Iris pigment epithelial cell (primary cell): Measurements from ENCODE around the gene HOOK1.
"Not testable (repeated sequence)": the region's sequence is repeated elsewhere in the genome, so short reads cannot be mapped to it uniquely, and the experiment has no call there.

Experiments used
- DNase-seq: peaks from one replicate; pipeline ENCODE4 v3.0.0-alpha.2; 2011; ENCODE audit warnings: low read depth

HOOK1 gene

DNA sequence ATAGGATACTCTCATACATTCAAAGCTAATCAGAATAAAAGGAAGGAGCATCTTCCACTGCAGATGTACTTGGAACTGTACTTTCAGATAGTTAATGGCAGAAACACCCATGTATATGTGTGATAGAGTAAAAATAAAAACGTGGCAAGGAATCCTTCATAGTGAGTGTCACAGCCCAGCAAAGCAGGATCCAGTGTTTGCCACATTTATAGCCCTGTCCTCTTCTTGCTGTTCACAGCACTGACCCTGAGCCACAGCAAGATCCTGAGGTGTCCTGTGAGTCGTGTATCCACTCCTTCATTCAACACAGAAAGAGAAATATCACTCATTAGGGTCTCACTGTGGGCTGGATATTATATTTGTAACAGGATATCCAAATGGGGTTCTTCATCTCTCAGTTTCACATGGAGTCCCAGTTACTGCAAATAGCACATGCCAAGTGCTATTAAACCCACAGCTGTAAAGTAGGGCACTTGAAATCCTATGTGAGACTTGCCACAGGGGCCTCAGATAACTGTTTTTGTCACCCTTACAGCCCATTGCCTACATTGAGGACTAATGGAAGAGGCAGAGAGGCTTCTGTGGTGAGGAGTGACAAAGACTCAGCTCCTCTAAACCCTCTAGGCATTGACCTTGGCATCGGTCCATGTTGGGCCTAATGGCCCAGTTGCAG lies 70.5 kb downstream of the HOOK1 start:
- DNase-seq, result no peak

DNA sequence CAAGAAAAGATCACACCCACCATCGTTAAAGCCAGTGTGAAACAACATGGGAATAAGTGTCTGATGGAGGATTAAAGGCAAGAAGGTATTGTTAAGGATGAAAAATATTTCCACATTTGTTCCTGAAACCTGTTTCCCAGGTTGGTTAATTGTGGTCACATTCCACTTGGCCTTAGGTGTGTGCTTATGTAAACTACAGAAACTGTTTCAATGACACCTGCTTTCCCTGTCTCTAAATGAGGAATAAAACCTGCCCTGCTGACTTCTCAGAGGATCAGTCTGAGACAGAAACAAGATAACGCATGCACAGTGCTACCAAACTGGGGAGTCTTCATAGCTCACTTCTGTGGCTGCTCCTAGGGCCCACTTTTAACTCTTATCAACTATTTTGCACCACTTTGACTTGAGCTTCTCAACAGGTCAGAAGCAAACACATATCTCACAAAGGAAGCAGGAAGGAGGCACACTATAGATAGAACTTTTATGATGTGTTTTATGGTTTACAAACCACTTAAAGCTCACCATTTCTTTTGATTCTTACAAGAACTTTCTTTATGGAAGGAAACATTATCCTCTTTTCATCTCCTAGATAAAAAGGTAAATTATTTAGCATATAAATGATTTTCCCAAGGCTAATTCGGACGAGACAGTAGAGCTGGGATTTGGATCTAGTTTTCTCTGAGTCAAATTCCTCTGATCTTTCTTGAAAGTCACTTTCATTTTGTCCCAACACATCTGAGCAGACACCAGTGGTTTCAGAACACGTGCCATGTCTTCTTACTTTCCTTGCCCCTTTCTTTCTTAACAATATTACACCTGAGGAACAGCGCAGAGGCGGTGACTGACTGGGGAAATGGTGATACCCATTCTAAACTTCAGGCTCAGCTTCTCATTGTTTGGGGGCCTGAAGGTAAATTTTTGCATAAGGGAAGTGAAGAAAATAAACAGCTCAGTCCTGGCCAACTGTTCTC lies 78.4 kb downstream of the HOOK1 start:
- DNase-seq, result no peak

DNA sequence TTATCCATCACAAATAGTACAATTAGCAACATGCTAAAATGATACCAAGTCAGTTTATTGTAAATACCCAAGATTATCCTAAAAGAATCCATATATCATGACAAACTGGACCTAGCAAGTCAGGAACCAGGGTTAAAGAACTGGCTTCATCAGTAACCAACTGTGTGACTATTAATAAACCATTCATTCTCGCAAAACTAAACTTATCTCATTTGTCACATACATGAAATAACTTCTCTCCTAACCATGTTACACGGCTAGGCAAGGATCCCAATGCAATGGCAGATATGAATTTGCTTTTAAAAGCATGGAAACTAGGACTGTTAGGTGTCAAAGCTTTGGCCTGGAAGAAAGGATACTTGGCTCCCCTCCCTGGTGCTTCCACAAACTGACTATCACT lies 82.4 kb downstream of the HOOK1 start:
- no peak for DNase-seq

DNA sequence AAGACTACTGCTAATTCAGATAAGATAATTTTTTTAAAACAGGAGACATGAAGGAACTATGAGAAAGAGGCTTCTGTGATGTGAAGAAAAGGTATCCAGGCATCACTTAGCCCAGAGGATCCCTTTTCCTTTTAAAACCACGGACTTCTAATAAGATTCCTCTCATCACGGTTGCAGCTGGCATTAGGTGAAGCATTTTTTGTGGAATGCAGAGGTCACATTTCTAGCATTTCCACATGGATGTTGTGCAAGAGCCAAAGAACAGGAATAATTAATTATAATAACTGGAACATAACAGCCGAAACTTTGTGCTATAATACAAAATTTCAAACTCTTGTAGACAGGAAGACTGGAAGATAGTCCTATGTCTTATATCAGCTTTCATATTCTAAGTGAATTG lies 84.2 kb downstream of the HOOK1 start:
- peak; percentile 29 for DNase-seq

DNA sequence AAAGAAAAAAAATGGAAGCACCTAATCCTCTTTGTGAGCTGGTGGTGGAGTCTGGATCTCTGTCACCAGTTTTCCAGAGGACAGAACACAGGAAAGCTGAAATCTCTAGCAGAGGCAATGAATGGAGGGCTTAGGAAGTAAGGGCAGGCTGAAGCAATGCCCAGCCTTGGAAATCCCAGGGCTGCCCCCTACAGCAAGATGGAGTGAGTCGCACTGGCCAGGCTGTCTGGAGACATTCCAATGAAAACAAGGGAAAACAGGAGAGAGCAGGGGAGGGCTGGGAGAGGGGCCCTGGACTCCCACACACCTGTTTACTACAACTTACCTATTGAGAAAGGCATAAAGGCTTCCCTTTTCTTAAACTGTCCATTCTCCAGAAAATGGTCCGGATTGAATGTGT lies 85.9 kb downstream of the HOOK1 start:
- DNase-seq, result no peak

DNA sequence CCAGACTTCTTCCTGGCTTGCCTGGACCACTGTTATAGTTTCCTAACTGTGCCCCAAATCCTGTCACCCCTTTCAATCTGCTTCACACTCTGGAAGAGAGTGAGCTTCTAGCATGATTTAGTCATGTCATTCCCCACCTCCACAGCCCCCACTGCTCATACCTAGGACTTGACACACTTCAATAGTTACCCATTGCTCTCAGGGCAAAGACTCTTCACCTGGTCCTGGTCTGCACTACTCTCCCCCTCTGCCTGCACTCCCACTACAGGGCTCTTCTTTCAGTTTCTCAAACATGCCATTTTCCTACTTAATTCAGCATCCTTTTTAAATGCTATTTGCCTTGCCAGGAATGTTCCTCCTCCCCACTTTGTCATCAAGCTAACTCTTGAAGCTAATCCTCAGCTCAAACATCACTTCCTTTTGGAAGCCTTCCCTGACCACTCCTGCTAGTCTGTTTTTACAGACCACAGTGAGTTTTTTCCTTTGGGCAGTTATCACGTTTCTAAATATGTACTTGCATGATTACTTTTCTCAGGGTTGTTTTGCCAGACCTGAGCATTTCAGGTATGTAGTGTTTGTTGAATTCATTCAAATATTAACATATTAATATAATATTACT lies 87.1 kb downstream of the HOOK1 start:
- DNase-seq, result peak; percentile 57

DNA sequence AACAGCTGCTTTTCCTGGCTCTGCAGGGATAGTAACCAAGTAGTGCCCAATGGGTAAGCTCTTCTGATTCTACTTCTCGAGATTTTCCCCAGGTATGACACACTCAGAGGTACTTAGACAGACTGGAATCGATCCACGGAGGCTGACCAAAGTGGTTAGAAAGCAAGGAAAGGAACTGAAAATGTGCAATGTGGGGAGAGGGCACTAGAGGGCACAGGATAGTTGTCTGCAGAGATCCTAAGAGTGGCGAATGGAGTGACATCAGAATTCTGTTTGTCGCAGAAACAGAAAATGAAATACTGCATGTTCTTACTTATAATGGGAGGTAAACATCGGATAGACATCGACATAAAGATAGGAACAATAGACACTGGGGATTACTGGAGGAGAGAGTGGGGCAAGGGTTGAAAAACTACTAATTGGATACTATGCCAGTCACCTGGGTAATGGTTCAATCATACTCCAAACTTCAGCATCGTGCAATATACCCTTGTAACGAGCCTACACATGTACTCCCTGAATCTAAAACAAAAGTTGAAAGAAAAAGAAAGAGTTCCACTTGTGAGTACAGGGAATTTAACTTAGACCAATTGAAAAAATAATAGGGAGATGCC lies 88.5 kb downstream of the HOOK1 start:
- DNase-seq, result no peak

DNA sequence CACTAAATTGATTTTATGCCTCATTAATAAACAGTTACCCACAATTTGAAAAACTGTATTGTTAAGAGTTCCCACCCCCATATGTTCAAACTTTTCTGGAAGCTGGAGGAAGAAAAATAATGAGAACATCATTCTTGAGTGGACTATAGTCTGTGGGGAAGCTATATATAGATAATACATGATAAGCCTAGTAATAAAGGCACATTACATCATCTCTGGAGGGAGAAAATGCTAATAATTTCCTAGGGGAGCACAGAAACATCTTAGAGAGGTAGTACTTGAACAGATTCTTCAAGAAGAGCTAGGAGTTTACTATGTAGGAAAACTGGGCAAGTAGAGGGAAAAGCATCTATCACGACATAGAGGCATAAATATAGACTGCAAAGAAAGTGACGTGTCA lies 92.2 kb downstream of the HOOK1 start:
- DNase-seq, result no peak

DNA sequence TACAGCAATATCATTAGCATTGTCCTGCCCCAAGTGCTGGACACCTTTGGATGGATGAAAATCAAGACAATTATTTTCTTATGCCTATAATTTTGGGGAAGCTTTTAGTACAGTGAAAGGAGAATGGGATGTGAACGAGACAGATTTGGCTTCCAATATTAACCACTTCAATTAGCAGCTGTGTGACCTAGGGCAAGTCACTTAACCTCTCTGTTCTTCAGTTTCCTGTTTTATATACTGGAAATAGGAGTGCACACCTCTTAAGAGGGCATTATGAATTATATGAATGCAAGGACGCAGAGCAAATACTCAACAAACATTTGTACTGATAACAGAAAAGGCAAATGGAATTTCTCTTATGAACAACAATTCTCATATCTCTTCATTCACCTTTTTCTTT lies 93.3 kb downstream of the HOOK1 start:
- DNase-seq, result no peak

DNA sequence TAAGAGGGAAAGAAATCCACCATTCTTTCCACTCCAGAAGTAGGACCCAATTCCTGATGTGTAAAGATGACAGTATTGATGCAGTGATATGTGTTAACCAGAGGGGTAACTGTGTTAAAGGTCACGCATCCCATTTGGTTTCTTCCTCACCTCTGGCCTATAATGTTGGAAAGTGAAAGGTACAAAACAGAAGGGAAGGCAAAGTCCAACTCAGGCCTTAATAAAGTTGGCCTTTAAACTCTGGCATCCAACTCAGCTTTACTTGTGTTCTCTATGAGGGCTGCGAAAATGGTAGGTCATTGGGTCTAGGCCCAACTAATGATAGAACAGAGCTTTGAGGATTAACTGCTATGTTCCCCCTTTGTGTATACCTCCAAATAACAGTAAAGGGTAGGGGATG lies 93.9 kb downstream of the HOOK1 start:
- DNase-seq, result no peak

DNA sequence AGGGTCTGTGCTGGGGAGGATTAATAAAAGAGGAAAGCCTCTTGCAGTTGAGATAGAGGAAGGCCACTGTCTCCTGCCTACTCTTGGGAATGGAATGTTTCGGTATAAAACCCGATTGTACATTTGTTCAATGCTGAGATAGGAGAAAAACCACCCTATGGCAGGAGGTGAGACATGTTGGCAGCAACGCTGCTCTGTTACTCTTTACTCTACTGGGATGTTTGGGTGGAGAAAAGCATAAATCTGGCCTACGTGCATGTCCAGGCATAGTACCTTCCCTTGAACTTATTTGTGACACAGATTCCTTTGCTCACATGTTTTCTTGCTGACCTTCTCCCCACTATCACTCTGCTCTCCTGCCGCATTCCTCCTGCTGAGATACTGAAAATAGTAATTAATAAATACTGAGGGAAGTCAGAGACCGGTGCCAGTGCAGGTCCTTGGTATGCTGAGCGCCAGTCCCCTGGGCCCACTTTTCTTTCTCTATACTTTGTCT lies 100.1 kb downstream of the HOOK1 start:
- not testable (repeated sequence) for DNase-seq

DNA sequence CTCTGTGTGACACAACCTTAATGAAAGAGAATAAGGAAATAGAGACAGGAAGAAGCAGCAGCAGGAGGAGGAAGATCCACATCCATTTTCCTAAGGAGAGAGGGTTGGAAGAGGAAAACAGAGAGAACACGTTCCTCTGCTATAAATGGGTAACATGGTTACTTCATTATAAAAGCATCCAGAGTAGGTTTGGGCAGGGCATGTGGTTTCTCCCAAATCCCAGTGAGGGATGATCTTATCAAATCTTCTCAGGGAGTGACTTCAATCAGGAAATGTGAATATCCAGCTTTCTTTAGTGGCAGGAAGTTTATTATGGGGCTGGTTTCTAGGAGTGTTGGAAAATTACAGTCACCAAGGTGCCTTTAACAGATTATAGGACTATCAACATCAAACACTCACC lies 100.8 kb downstream of the HOOK1 start:
- DNase-seq, result no peak

DNA sequence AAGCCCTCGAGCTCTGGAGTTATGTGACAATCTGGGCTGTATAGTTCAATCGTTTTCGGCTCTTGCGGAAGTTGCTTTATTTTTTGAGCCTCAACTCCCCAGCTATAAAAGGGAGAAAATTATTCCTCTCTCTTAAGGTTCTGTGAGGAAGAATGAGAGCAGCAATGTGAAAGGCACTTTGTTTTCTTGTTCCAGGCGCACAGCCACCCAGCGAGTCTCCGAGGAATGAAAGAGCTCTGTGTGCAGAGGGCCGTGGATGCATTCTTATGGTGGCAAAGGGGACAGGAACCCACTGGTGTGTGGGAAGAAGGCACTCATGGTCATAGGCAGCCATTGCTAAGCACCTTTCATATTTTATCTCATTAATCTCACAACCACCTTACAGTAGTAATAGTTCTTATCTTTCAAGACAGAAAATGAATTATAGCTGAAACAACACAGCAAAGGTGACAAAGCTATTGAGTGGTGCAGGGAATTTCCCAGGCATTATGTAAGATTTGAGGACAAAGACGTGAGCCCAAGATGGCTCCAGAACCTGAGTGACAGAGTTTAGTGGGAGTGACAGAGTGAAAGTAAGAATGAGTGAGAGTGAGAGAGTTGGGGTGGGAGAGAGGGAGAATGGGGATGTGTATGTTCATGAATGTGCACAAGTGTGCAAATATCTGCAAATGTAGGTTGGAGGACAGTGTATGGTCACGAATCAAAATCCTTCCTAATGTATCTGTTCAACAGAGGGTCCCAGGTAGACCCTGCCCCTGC lies 102.5 kb downstream of the HOOK1 start:
- DNase-seq, result no peak

DNA sequence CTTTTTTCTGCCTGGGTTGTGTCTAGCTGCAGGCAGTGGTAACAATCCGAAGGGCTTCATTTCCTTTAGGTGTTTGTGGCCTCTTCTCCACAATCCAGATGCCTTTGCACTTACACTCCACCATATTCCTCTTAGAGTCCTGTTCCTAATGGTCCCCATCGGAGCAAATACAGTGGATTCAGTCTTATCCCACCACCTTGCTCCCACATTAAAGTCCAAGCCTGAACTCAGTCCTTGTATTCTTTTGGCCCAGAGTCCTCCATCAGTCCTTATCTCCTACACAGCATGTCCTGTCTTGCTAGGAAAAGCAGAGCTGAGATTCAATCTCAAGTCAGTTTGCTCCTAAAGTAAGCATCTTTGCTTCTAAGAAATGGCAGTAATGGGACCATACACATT lies 103.0 kb downstream of the HOOK1 start:
- no peak for DNase-seq

DNA sequence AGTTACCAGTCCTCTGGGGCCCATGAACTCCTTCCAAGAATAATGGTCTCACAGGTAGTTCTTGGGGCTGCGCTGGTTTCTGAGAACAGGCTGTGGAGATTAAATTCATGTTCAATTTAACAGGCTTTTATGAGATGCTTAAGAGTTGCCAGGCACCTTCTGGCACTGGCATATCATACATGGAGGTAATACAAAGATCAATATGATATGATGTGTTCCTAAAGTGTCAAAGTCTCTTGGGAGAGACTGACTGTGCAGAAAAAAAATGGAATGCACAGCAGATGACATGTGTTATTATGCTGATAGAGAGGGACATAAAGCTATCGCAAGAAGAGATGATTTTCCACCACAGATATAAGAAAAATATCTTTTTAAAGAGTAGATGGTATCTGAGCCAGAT lies 105.0 kb downstream of the HOOK1 start:
- DNase-seq, result no peak

DNA sequence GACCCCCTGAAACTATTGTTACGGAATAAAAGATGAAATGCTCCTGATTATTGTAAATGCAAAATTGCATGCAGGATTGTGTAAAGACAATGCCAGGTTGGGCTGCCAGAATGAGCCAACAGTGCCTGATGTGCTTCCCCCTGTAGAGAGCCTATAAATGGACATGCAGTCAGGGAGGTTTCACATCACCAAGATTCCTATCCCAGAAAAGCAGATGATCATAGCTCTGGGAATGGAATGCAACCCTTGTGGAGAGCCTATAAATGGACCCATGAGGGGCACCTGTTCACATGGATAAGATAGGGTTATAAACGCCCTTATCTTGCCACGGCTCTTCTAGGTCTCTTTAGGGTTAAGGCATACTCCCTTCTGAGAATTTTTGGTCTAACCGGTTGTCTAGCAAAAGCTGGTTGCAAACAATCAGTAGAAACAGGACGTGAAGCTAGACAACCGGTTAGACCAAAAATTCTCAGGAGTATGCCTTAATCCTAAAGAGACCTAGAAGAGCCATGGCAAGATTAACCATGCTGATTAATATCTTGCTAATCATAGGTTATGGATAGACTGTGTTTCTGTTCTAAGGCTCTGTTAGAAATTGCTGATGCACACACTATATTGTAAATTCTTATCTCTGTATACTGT lies 106.6 kb downstream of the HOOK1 start:
- DNase-seq, result not testable (repeated sequence)

DNA sequence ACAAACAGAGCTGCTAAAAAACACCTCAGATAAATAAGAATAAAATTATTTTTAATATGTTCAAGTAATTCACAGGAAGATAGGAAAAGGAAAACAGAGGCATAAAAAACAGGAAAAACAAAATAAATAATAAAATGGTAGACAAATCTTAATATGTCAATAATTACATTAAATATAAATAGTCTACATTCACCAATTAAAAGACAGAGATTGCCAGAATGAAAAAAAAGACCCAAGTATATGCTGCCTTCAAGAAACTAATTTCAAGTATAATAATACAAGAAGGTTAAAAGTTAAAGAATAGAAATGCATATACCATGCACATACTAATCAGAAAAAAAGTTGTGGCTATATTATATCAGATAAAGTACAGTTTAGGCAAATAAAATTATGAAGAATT lies 109.9 kb downstream of the HOOK1 start:
- no peak for DNase-seq
